Measurements from ENCODE around the gene AKAP7. TPM values are rescaled to one million over a fixed set of nuclear protein-coding genes. Genes with fewer than 3 reads are reported as not detected.

Gene AKAP7
- polyA plus RNA-seq, 1 of the 3 experiments (the other 2 are of a cell fraction) = 0.58 TPM

DNA sequence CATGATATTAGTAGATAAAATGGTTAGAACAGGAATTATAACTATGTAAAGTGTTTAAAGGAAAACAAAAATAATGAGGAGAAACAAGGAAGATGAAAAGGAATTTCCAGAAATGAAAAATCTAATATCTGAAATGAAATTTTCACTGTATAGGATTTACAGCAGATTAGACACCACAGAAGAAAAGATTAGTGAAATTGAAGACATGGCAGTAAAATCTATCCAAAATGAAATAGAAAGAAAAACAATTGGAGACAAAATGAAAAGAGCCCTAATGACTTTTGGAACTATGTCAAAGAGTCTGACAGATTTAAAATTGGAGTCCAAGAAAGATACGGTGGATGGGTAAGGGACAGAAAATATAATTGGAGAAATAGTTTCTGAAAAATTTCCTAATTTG, 174.2 kb downstream of the AKAP7 start:
- POLR2A ChIA-PET = no interaction called here
- Histone ChIP-seq H3K9ac (no peak overlapping the region), H3K4me3 (ENCODE audit: low read depth in 2 of 2, low read length in 1 of 2) (no peak overlapping the region), H3K36me3 (replicated peaks in 1 of 2; ENCODE audit: control insufficient read depth in 1 of 2, insufficient read depth in 2 of 2, low read length in 1 of 2) (no peaks in the 10 kb centered on the region), H3K4me1 (ENCODE audit: control insufficient read depth in 1 of 2, insufficient read depth in 2 of 2, low read depth in 1 of 2, low read length in 1 of 2) (no peaks in the 10 kb centered on the region), H3K27ac (ENCODE audit: low read depth in 2 of 2, low read length in 1 of 2) (no peak overlapping the region), H3K4me2 (no peak overlapping the region), H3K9me3 (peaks cover 11% of the 10 kb centered on the region; the same call in 1 of the 2 replicates), H3K79me2 (ENCODE audit: insufficient read depth) (no peaks in the 10 kb centered on the region), H4K20me1 (ENCODE audit: insufficient read depth) (no peaks in the 10 kb centered on the region), H3F3A (replicated peaks; ENCODE audit: insufficient read depth) (no peaks in the 10 kb centered on the region), H2AFZ (ENCODE audit: low read depth) (no peak overlapping the region), H3K27me3 (ENCODE audit: insufficient read depth) (no peaks in the 10 kb centered on the region; the same call in 1 of the 2 replicates), H3K9me2 (no peaks in the 10 kb centered on the region)
- WGBS (ENCODE audit: low lambda C conversion rate) = 49% methylated on average over 1 of the region's 1 CpG
- CTCF ChIA-PET = no interaction called here
- TF ChIP-seq RCOR1 (IDR thresholded peaks at IDR 0.05; ENCODE audit: low read length) = no peak
- TF ChIP-seq CHD2 (IDR thresholded peaks at IDR 0.05; ENCODE audit: low read length, partially characterized antibody) = no peak
- TF ChIP-seq, protein P1, sequence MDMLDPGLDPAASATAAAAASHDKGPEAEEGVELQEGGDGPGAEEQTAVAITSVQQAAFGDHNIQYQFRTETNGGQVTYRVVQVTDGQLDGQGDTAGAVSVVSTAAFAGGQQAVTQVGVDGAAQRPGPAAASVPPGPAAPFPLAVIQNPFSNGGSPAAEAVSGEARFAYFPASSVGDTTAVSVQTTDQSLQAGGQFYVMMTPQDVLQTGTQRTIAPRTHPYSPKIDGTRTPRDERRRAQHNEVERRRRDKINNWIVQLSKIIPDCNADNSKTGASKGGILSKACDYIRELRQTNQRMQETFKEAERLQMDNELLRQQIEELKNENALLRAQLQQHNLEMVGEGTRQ (IDR thresholded peaks at IDR 0.05; ENCODE audit: borderline replicate concordance, low read depth, low read length) = no peak
- TF ChIP-seq TCF12 (IDR thresholded peaks at IDR 0.05) = no peak
- no peak for TF ChIP-seq MEF2A (IDR thresholded peaks at IDR 0.05; ENCODE audit: borderline replicate concordance, low read depth)
- no peak for TF ChIP-seq YY1 (IDR thresholded peaks at IDR 0.05; ENCODE audit: low read depth)
- no peak for TF ChIP-seq RXRA (IDR thresholded peaks at IDR 0.05; ENCODE audit: borderline replicate concordance, low read depth)
- TF ChIP-seq, protein P2, sequence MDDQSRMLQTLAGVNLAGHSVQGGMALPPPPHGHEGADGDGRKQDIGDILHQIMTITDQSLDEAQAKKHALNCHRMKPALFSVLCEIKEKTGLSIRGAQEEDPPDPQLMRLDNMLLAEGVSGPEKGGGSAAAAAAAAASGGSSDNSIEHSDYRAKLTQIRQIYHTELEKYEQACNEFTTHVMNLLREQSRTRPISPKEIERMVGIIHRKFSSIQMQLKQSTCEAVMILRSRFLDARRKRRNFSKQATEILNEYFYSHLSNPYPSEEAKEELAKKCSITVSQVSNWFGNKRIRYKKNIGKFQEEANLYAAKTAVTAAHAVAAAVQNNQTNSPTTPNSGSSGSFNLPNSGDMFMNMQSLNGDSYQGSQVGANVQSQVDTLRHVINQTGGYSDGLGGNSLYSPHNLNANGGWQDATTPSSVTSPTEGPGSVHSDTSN (IDR thresholded peaks at IDR 0.05) = no peak
- TF ChIP-seq, protein P3, sequence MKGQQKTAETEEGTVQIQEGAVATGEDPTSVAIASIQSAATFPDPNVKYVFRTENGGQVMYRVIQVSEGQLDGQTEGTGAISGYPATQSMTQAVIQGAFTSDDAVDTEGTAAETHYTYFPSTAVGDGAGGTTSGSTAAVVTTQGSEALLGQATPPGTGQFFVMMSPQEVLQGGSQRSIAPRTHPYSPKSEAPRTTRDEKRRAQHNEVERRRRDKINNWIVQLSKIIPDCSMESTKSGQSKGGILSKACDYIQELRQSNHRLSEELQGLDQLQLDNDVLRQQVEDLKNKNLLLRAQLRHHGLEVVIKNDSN (IDR thresholded peaks at IDR 0.05; ENCODE audit: borderline replicate concordance, low read depth) = no peak
- no peak for TF ChIP-seq EZH2phosphoT487 (IDR thresholded peaks at IDR 0.05; ENCODE audit: borderline replicate concordance, low read depth)
- TF ChIP-seq, protein P4, sequence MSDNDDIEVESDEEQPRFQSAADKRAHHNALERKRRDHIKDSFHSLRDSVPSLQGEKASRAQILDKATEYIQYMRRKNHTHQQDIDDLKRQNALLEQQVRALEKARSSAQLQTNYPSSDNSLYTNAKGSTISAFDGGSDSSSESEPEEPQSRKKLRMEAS (IDR thresholded peaks at IDR 0.05; ENCODE audit: low read depth) = no peak
- TF ChIP-seq, protein P5, sequence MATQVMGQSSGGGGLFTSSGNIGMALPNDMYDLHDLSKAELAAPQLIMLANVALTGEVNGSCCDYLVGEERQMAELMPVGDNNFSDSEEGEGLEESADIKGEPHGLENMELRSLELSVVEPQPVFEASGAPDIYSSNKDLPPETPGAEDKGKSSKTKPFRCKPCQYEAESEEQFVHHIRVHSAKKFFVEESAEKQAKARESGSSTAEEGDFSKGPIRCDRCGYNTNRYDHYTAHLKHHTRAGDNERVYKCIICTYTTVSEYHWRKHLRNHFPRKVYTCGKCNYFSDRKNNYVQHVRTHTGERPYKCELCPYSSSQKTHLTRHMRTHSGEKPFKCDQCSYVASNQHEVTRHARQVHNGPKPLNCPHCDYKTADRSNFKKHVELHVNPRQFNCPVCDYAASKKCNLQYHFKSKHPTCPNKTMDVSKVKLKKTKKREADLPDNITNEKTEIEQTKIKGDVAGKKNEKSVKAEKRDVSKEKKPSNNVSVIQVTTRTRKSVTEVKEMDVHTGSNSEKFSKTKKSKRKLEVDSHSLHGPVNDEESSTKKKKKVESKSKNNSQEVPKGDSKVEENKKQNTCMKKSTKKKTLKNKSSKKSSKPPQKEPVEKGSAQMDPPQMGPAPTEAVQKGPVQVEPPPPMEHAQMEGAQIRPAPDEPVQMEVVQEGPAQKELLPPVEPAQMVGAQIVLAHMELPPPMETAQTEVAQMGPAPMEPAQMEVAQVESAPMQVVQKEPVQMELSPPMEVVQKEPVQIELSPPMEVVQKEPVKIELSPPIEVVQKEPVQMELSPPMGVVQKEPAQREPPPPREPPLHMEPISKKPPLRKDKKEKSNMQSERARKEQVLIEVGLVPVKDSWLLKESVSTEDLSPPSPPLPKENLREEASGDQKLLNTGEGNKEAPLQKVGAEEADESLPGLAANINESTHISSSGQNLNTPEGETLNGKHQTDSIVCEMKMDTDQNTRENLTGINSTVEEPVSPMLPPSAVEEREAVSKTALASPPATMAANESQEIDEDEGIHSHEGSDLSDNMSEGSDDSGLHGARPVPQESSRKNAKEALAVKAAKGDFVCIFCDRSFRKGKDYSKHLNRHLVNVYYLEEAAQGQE (IDR thresholded peaks at IDR 0.05; ENCODE audit: low read depth, low read length) = no peak
- TF ChIP-seq POLR2AphosphoS5 (IDR thresholded peaks at IDR 0.05; ENCODE audit: low read depth, low read length) = no peak
- no peak for DNase-seq
